ENCODE results near the gene TBX21.

- TF ChIP-seq POLR2AphosphoS5 (IDR thresholded peaks at IDR 0.05) (no peak), EP300 (IDR thresholded peaks at IDR 0.05) (no peak)
These were observed 45.3 kb upstream of the TBX21 start for GRCh38 chr17:47687748-47688147.

Data from suprapubic skin (tissue), 4 donors.